CD4-positive, alpha-beta T cell treated with Interleukin-10 for 1 hour (primary cell): Measurements from ENCODE around the gene LPP.
A peak's percentile ranks its signal among the peaks of the same experiment; 100 is the strongest.

Source experiments
- DNase-seq: peaks from one replicate; pipeline ENCODE4 v3.0.0-alpha.2; 2020

Gene LPP

GRCh38 chr3:188170461-188171459, 16.8 kb downstream of the LPP start:
- DNase-seq = peak; percentile 58

GRCh38 chr3:188171682-188172467, 17.9 kb downstream of the LPP start:
- no peak for DNase-seq

GRCh38 chr3:188174317-188175044, 20.5 kb downstream of the LPP start:
- DNase-seq = no peak

- DNase-seq = no peak
Observed at GRCh38 chr3:188176476-188176875, 22.5 kb downstream of the LPP start.

- no peak for DNase-seq
Observed at GRCh38 chr3:188176884-188177283, 22.9 kb downstream of the LPP start.

- no peak for DNase-seq
Observed at GRCh38 chr3:188177721-188178120, 23.8 kb downstream of the LPP start.

GRCh38 chr3:188178293-188178936, 24.5 kb downstream of the LPP start:
- no peak for DNase-seq

GRCh38 chr3:188179006-188179966, 25.3 kb downstream of the LPP start:
- no peak for DNase-seq

- DNase-seq = no peak
Observed at GRCh38 chr3:188180114-188180513, 26.2 kb downstream of the LPP start.

- DNase-seq = no peak
Observed at GRCh38 chr3:188183452-188183851, 29.5 kb downstream of the LPP start.

GRCh38 chr3:188184160-188184559, 30.2 kb downstream of the LPP start:
- DNase-seq = no peak

- DNase-seq = no peak
Observed at GRCh38 chr3:188184649-188185048, 30.7 kb downstream of the LPP start.

GRCh38 chr3:188185717-188186251, 31.8 kb downstream of the LPP start:
- DNase-seq = no peak

GRCh38 chr3:188187053-188187452, 33.1 kb downstream of the LPP start:
- peak; percentile 37 for DNase-seq

GRCh38 chr3:188188911-188189310, 35.0 kb downstream of the LPP start:
- no peak for DNase-seq

GRCh38 chr3:188191460-188191859, 37.5 kb downstream of the LPP start:
- DNase-seq = no peak

- DNase-seq = no peak
Observed at GRCh38 chr3:188192034-188192433, 38.1 kb downstream of the LPP start.

- no peak for DNase-seq
Observed at GRCh38 chr3:188194332-188194731, 40.4 kb downstream of the LPP start.

- DNase-seq = no peak
Observed at GRCh38 chr3:188196232-188196990, 42.5 kb downstream of the LPP start.

- no peak for DNase-seq
Observed at GRCh38 chr3:188197388-188197847, 43.5 kb downstream of the LPP start.
